Measurements from ENCODE around the gene DKKL1. TPM values are rescaled to one million over a fixed set of nuclear protein-coding genes. Genes with fewer than 3 reads are reported as not detected.

Gene DKKL1
- total and polyA plus RNA-seq, 3 experiments from 2014 or later, result not detected

DNA sequence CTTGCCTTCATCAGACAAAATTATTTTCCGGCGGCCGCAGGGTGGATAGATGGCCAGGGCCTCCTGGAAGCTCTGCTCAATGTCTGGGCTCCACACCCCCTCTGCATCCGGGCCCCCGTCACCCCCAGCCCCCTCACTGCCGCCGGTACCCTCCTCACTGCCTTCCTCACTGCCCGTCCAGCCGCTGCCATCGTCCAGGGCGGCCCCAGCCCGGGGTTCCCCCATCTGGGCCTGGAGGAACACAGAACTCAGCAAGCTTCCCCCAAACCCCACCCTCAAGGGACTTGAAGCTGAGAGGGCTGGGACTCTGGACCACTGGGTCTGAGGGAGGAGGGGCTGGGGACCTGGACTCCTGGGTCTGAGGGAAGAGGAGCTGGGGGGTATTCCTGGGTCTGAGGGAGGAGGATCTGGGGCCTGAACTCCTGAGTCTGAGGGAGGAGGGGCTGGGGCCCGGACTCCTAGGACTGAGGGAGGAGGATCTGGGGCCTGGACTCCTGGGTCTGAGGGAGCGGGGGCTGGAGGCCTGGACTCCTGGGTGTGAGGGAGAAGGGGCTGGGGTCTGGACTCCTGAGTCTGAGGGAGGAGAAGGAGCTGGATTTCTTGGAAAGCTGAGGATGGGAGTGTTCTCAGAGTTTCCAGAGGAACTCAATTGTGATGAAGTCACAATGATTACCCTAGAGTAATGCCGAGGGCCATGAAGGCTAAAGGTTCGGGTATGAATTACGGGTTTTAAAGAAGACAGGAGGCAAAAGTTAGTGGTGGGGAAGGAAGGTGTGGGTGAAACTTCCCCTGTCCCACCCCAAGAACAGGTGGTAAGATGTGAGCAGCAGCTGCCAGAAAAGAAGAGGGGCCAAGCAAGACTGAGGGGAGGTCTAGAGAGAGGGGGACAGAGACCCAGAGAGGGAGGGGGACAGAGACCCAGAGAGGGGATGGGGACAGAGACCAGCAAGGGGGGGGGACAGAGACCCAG, 3.5 kb upstream of the DKKL1 start:
- peaks cover 26% of the 10 kb centered on the region for H3K4me1 ChIP-seq (ENCODE audit: insufficient read depth, low read length)
- no peaks in the 10 kb centered on the region for H3K36me3 Mint-ChIP-seq
- peak overlapping the region in 2 of 8 donors; percentile 18 to 44 for H3K27ac Mint-ChIP-seq
- peaks cover 37% of the 10 kb centered on the region in 2 donors for H3K27me3 Mint-ChIP-seq
- H3K9me3 ChIP-seq (ENCODE audit: low read length), result no peaks in the 10 kb centered on the region
- POLR2A ChIA-PET, result no interaction called here
- peaks cover 9 to 18% (median 14%) of the 10 kb centered on the region in 3 donors for H3K4me1 Mint-ChIP-seq
- peaks cover 14% of the 10 kb centered on the region for H3K27me3 ChIP-seq (ENCODE audit: insufficient read depth, low read length, poor library complexity, severe bottlenecking)
- H3K4me3 ChIP-seq (ENCODE audit: low read length), result no peak overlapping the region
- H3K4me3 Mint-ChIP-seq, result no peak overlapping the region
- H3K36me3 ChIP-seq (ENCODE audit: insufficient read depth, low read length), result no peaks in the 10 kb centered on the region
- peak overlapping the region; percentile 64 for H3K27ac ChIP-seq (ENCODE audit: low read depth, low read length)
- no peak for DNase-seq
- H3K9me3 Mint-ChIP-seq, result no peaks in the 10 kb centered on the region
- CTCF ChIA-PET, result interaction anchor here (1.3 kb wide), 1 partner anchor 116 kb away, joined by 5 read pairs; no protein-coding TSS in a partner anchor

DNA sequence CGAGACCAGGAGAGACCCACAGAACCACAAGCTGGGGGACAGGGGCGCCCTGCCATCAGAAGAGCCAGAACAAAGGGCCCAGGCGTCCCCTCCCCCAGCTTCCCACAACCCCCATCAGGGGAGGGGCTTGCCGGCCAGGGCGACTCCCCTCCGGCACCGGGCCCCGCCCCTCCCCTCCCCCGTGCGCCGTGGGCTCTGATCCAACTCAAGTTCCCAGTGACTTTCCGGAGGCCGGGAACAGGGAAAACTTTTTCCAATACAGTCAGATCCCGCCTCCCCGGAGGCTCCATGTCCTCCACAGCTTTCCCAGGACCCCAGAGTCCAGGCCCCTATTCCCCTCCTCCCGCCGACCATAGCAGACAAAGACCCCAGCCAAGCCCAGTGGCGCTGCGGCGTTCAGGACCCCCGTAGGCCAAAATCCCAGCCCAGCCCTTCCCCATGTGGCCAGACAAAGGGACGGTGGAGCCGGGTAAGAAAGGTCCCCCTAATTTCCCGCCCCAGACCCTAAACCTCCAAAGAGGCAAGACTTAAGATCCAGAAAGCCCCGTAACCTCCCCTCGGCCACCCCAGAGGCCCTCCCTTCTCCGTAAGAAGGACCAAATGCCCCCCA, 2.1 kb upstream of the DKKL1 start:
- Mint-ChIP-seq H3K9me3 (no peaks in the 10 kb centered on the region), H3K4me1 (peaks cover 0 to 12% (median 11%) of the 10 kb centered on the region in 3 donors), H3K27ac (peak overlapping the region in 1 of 8 donors; percentile 59), H3K27me3 (peaks cover 23 to 36% of the 10 kb centered on the region in 2 donors), H3K36me3 (no peaks in the 10 kb centered on the region), H3K4me3 (peak overlapping the region; percentile 40 to 78 (median 68))
- H3K27me3 ChIP-seq (ENCODE audit: insufficient read depth, low read length, poor library complexity, severe bottlenecking), result peaks cover 14% of the 10 kb centered on the region
- no peak overlapping the region for H3K4me3 ChIP-seq (ENCODE audit: low read length)
- no peaks in the 10 kb centered on the region for H3K36me3 ChIP-seq (ENCODE audit: insufficient read depth, low read length)
- no peak for DNase-seq
- ChIA-PET CTCF (no interaction called here), POLR2A (no interaction called here)
- H3K27ac ChIP-seq (ENCODE audit: low read depth, low read length), result peak overlapping the region; percentile 64
- peaks cover 26% of the 10 kb centered on the region for H3K4me1 ChIP-seq (ENCODE audit: insufficient read depth, low read length)
- H3K9me3 ChIP-seq (ENCODE audit: low read length), result no peaks in the 10 kb centered on the region

DNA sequence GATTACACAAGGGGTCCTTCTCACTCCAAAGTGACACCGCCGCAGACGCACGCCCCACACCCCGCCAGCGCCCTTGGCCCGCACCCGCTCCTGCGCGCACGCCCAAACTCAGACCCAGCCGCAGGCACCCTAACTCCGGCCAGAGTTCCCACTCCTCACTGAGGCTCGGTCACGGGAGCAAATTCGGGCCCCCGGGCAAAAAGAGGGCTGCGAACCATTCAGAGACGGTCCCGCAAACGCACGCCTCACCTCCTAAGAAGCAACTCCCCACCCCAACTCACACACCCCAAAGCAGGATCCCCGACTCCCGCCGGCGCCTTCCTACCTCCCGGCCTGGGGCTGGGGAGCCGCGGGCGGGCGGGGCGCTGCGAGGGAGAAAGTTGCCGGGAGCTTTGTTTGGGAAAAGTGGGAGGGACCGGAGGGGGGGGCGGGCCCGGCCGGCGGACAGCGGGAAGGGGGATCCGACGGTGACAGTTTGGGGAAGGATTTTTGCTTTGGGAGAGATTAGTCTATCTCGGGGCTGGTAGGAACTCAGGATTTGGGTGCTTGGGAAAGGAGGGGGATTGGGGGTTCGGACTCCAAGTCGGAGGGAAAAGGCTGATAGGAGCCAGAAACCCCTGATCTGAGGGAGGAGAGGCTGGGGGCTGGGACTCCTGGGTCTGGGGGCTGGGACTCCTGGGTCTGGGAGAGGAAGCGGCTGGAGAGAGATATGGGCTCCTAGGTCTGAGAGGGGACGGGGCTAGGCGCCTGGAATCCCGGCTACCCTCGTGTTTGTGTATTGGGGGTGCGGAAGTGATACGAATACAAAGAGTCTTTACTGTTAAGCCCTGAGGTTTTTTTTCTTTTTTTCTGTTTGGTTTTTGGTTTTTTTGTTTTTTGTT, 1.4 kb upstream of the DKKL1 start, which contains the start of gene TEAD2:
Gene TEAD2, minus strand, starts transcription at position 369 of the 881 bp plus-strand sequence. CDS start 2,341 bp downstream, outside the sequence.
- no peaks in the 10 kb centered on the region for H3K36me3 ChIP-seq (ENCODE audit: insufficient read depth, low read length)
- no peaks in the 10 kb centered on the region for H3K9me3 ChIP-seq (ENCODE audit: low read length)
- H3K4me3 Mint-ChIP-seq, result peak within 1 kb of the TSS; percentile 40 to 78 (median 68)
- POLR2A ChIA-PET, result no interaction called here
- H3K27me3 ChIP-seq (ENCODE audit: insufficient read depth, low read length, poor library complexity, severe bottlenecking), result peaks cover 14% of the 10 kb centered on the region
- H3K27ac ChIP-seq (ENCODE audit: low read depth, low read length), result peak within 1 kb of the TSS; percentile 64
- H3K27me3 Mint-ChIP-seq, result peaks cover 15 to 34% of the 10 kb centered on the region in 2 donors
- peak in 2 of 5 donors; percentile 22 to 23 for DNase-seq
- H3K4me1 ChIP-seq (ENCODE audit: insufficient read depth, low read length), result peaks cover 26% of the 10 kb centered on the region
- peaks cover 0 to 12% (median 11%) of the 10 kb centered on the region in 3 donors for H3K4me1 Mint-ChIP-seq
- CTCF ChIA-PET, result no interaction called here
- H3K27ac Mint-ChIP-seq, result peak within 1 kb of the TSS in 3 of 8 donors; percentile 22 to 77 (median 59)
- H3K4me3 ChIP-seq (ENCODE audit: low read length), result peak within 1 kb of the TSS; percentile 61
- no peaks in the 10 kb centered on the region for H3K9me3 Mint-ChIP-seq
- H3K36me3 Mint-ChIP-seq, result no peaks in the 10 kb centered on the region

DNA sequence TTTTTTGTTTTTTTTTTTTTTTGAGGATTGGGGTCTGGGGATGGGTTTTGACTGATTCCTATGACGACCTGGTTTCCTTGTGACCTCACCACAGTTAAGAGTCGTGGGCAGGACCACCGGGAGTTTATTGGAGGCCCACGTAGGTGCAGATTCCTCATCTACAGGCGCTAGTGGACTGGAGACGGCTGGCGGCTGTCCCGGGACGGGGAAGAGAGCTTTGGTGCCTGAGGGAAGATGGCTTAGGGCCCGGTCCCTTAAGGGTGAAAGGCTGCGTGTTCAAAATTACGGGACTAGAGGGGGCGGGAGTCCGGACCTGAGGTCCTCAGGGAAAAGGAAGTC, 779 bp upstream of the DKKL1 start:
- H3K4me3 Mint-ChIP-seq, result no peak overlapping the region
- H3K9me3 ChIP-seq (ENCODE audit: low read length), result no peaks in the 10 kb centered on the region
- no peaks in the 10 kb centered on the region for H3K36me3 ChIP-seq (ENCODE audit: insufficient read depth, low read length)
- H3K27me3 ChIP-seq (ENCODE audit: insufficient read depth, low read length, poor library complexity, severe bottlenecking), result peaks cover 14% of the 10 kb centered on the region
- peaks cover 0 to 12% (median 11%) of the 10 kb centered on the region in 3 donors for H3K4me1 Mint-ChIP-seq
- H3K36me3 Mint-ChIP-seq, result no peaks in the 10 kb centered on the region
- H3K27ac ChIP-seq (ENCODE audit: low read depth, low read length), result peak overlapping the region; percentile 42
- peak overlapping the region; percentile 61 for H3K4me3 ChIP-seq (ENCODE audit: low read length)
- CTCF ChIA-PET, result no interaction called here
- H3K9me3 Mint-ChIP-seq, result no peaks in the 10 kb centered on the region
- no peak overlapping the region for H3K27ac Mint-ChIP-seq
- POLR2A ChIA-PET, result no interaction called here
- DNase-seq, result peak in 1 of 5 donors; percentile 29
- peaks cover 26% of the 10 kb centered on the region for H3K4me1 ChIP-seq (ENCODE audit: insufficient read depth, low read length)
- H3K27me3 Mint-ChIP-seq, result peaks cover 12 to 34% of the 10 kb centered on the region in 2 donors

DNA sequence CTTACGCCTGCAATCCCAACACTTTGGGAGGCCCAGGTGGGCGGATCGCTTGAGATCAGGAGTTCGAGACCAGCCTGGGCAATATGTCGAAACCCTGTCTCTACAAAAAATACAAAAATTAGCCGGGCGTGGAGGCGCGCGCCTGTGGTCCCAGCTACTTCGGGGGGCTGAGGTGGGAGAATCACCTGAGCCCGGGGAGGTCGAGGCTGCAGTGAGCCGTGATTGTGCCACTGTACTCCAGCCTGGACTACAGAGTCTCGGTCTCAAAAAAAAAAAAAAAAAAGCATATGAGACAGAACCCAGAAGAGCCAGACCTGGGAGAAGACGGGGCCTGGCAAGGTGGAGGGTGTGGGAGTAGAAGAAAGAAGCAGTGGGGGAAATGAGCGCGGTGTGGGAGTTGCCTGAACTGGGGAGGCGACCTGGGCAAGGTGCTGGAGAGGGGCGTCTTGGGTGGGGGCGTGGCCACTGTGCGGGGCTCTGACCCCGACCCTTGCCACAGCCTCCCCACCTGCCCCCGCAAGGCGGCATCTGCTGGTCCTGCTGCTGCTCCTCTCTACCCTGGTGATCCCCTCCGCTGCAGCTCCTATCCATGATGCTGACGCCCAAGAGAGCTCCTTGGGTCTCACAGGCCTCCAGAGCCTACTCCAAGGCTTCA, 533 bp downstream of the DKKL1 start:
- Mint-ChIP-seq H3K27ac (no peak overlapping the region), H3K4me3 (no peak overlapping the region), H3K9me3 (peaks cover 0 to 7% (median 6%) of the 10 kb centered on the region in 5 donors), H3K4me1 (peaks cover 0 to 12% (median 11%) of the 10 kb centered on the region in 3 donors), H3K27me3 (peaks cover 17 to 30% of the 10 kb centered on the region in 2 donors), H3K36me3 (no peaks in the 10 kb centered on the region)
- Histone ChIP-seq H3K27ac (ENCODE audit: low read depth, low read length) (peak overlapping the region; percentile 38), H3K4me3 (ENCODE audit: low read length) (peak overlapping the region; percentile 61), H3K36me3 (ENCODE audit: insufficient read depth, low read length) (no peaks in the 10 kb centered on the region), H3K4me1 (ENCODE audit: insufficient read depth, low read length) (peaks cover 26% of the 10 kb centered on the region), H3K9me3 (ENCODE audit: low read length) (peaks cover 6% of the 10 kb centered on the region), H3K27me3 (ENCODE audit: insufficient read depth, low read length, poor library complexity, severe bottlenecking) (peaks cover 14% of the 10 kb centered on the region)
- POLR2A ChIA-PET, result no interaction called here
- no peak for DNase-seq
- CTCF ChIA-PET, result no interaction called here

DNA sequence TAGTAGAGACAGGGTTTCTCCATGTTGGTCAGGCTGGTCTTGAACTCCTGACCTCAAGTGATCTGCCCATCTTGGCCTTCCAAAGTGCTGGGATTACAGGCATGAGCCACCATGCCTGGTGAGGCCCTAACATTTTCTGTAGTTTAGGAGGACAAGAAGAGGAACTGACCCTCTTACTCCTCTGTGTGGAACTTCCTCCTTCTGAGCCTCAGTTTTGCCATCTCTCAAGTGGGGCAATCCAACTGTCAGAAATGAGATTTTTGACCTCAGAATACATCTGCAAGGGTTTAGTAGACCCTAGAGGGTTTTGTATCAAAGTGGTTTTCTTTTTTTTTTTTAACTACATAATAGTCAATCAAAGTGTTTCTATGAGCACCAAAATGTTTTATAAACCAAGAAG, 2.4 kb downstream of the DKKL1 start:
- DNase-seq, result no peak
- ChIA-PET CTCF (no interaction called here), POLR2A (no interaction called here)
- H3K27ac Mint-ChIP-seq, result no peak overlapping the region
- H3K36me3 ChIP-seq (ENCODE audit: insufficient read depth, low read length), result no peaks in the 10 kb centered on the region
- H3K4me3 Mint-ChIP-seq, result no peak overlapping the region
- peaks cover 0 to 11% (median 10%) of the 10 kb centered on the region in 5 donors for H3K9me3 Mint-ChIP-seq
- H3K9me3 ChIP-seq (ENCODE audit: low read length), result peaks cover 6% of the 10 kb centered on the region
- H3K4me3 ChIP-seq (ENCODE audit: low read length), result no peak overlapping the region
- peaks cover 14% of the 10 kb centered on the region for H3K27me3 ChIP-seq (ENCODE audit: insufficient read depth, low read length, poor library complexity, severe bottlenecking)
- H3K27ac ChIP-seq (ENCODE audit: low read depth, low read length), result no peak overlapping the region
- H3K27me3 Mint-ChIP-seq, result peaks cover 11 to 25% of the 10 kb centered on the region in 2 donors
- H3K36me3 Mint-ChIP-seq, result peaks cover 0 to 4% (median 0%) of the 10 kb centered on the region in 3 donors
- H3K4me1 Mint-ChIP-seq, result peaks cover 0 to 8% (median 2%) of the 10 kb centered on the region in 3 donors
- H3K4me1 ChIP-seq (ENCODE audit: insufficient read depth, low read length), result peaks cover 26% of the 10 kb centered on the region

DNA sequence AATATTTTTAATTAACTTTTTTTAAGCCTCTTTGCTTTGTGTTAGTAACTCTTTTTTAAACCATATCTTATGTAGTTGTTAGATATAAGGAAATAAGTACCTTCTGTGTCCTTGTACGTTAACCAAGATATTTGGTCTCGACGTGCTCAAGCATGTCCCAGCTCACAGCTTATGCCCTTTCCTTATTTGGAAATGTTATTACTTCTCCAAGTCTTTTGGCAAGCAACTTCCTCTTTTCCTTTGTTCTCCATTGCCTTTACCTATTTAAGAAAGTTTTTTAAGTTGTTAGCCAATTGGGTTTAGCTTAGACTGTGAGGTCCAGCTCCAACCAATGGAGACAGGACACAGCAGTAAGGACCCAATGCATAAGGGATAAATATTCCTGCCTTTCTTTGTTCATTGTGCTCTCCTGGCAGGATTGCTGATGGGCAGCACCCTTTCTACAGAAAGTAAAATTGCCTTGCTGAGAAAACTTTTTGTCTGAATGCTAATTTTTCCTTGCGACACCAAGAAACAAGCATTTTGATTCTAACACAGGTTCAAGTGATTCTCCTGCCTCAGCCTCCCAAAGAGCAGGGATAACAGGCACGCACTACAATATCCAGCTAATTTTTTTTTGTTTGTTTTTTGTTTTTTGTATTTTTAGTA, 5.2 kb downstream of the DKKL1 start:
- peaks cover 2% of the 10 kb centered on the region for H3K27me3 ChIP-seq (ENCODE audit: insufficient read depth, low read length, poor library complexity, severe bottlenecking)
- H3K27ac ChIP-seq (ENCODE audit: low read depth, low read length), result no peak overlapping the region
- peaks cover 12 to 17% of the 10 kb centered on the region in 2 donors for H3K27me3 Mint-ChIP-seq
- peaks cover 6% of the 10 kb centered on the region for H3K9me3 ChIP-seq (ENCODE audit: low read length)
- ChIA-PET POLR2A (no interaction called here), CTCF (no interaction called here)
- no peak overlapping the region for H3K4me3 ChIP-seq (ENCODE audit: low read length)
- no peak for DNase-seq
- peaks cover 5% of the 10 kb centered on the region for H3K4me1 ChIP-seq (ENCODE audit: insufficient read depth, low read length)
- H3K4me3 Mint-ChIP-seq, result no peak overlapping the region
- H3K36me3 ChIP-seq (ENCODE audit: insufficient read depth, low read length), result no peaks in the 10 kb centered on the region
- peaks cover 0 to 4% (median 0%) of the 10 kb centered on the region in 3 donors for H3K36me3 Mint-ChIP-seq
- H3K4me1 Mint-ChIP-seq, result no peaks in the 10 kb centered on the region
- peaks cover 0 to 12% (median 10%) of the 10 kb centered on the region in 5 donors for H3K9me3 Mint-ChIP-seq
- no peak overlapping the region for H3K27ac Mint-ChIP-seq

All from CD8-positive, alpha-beta memory T cell (primary cell).